HEK293 (cell line): ENCODE measurements around the gene ACTRT2.

Experiments used
- ZBTB20 ChIP-seq: fragments of 450-650 bp; formaldehyde crosslinking; IDR thresholded peaks from 2 replicates; pipeline ENCODE4 v1.5.1; 2016; ENCODE audit warnings: missing biosample characterization, missing genetic modification characterization
- TF ChIP-seq, protein P1 (sequence below): fragments of 450-650 bp; formaldehyde crosslinking; IDR thresholded peaks from 2 replicates; pipeline ENCODE4 v1.5.1; 2016; ENCODE audit warnings: missing biosample characterization, missing genetic modification characterization

- no peak for TF ChIP-seq ZBTB20 (tag by site-specific recombination)
- TF ChIP-seq, protein P1, sequence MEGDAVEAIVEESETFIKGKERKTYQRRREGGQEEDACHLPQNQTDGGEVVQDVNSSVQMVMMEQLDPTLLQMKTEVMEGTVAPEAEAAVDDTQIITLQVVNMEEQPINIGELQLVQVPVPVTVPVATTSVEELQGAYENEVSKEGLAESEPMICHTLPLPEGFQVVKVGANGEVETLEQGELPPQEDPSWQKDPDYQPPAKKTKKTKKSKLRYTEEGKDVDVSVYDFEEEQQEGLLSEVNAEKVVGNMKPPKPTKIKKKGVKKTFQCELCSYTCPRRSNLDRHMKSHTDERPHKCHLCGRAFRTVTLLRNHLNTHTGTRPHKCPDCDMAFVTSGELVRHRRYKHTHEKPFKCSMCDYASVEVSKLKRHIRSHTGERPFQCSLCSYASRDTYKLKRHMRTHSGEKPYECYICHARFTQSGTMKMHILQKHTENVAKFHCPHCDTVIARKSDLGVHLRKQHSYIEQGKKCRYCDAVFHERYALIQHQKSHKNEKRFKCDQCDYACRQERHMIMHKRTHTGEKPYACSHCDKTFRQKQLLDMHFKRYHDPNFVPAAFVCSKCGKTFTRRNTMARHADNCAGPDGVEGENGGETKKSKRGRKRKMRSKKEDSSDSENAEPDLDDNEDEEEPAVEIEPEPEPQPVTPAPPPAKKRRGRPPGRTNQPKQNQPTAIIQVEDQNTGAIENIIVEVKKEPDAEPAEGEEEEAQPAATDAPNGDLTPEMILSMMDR (tag by site-specific recombination), result no peak
Measured at GRCh38 chr1:3015269-3015635, 6.0 kb upstream of the ACTRT2 start.
